GM21528 (cell line): ENCODE data around the gene NOL11.
"Not testable (repeated sequence)": the region's sequence is repeated elsewhere in the genome, so short reads cannot be mapped to it uniquely, and the experiment has no call there.

Experiments used
- ATAC-seq: cut with Tn5 transposase; IDR thresholded peaks from one replicate; pipeline ENCODE4 v1.9.1; 2021; ENCODE audit warnings: mild to moderate bottlenecking, moderate library complexity; ENCODE audit not compliant: unreplicated experiment, low FRiP score

The NOL11 gene

GRCh38 chr17:67717624-67718324, at the start of gene NOL11:
Gene NOL11, plus strand, starts transcription at chr17:67717936. Its CDS starts 12 bp downstream, at chr17:67717948.
- peak; percentile 96 for ATAC-seq

- no peak for ATAC-seq
These were observed 46.2 kb upstream of the NOL11 start for GRCh38 chr17:67671493-67671892.

- no peak for ATAC-seq
These were observed 45.0 kb upstream of the NOL11 start for GRCh38 chr17:67672592-67673335.

- ATAC-seq: no peak
These were observed 42.3 kb upstream of the NOL11 start for GRCh38 chr17:67675481-67675880.

- ATAC-seq: no peak
These were observed 41.4 kb upstream of the NOL11 start for GRCh38 chr17:67676305-67676704.

- no peak for ATAC-seq
These were observed 39.3 kb upstream of the NOL11 start for GRCh38 chr17:67678414-67678813.

- ATAC-seq: no peak
These were observed 38.5 kb upstream of the NOL11 start for GRCh38 chr17:67679225-67679624.

GRCh38 chr17:67679721-67680120, 38.0 kb upstream of the NOL11 start:
- no peak for ATAC-seq

GRCh38 chr17:67680445-67681224, 37.1 kb upstream of the NOL11 start:
- no peak for ATAC-seq

GRCh38 chr17:67682196-67682595, 35.5 kb upstream of the NOL11 start:
- no peak for ATAC-seq

GRCh38 chr17:67685351-67685750, 32.4 kb upstream of the NOL11 start:
- ATAC-seq: no peak

GRCh38 chr17:67686241-67686640, 31.5 kb upstream of the NOL11 start:
- ATAC-seq: no peak

- ATAC-seq: no peak
These were observed 30.2 kb upstream of the NOL11 start for GRCh38 chr17:67687511-67687910.

GRCh38 chr17:67689534-67690177, 28.1 kb upstream of the NOL11 start:
- no peak for ATAC-seq

GRCh38 chr17:67693811-67694210, 23.9 kb upstream of the NOL11 start:
- ATAC-seq: no peak

- ATAC-seq: no peak
These were observed 21.4 kb upstream of the NOL11 start for GRCh38 chr17:67696347-67696746.

GRCh38 chr17:67696853-67697498, 20.8 kb upstream of the NOL11 start:
- no peak for ATAC-seq

- no peak for ATAC-seq
These were observed 17.6 kb upstream of the NOL11 start for GRCh38 chr17:67700037-67700724.

GRCh38 chr17:67700725-67701119, 17.0 kb upstream of the NOL11 start:
- no peak for ATAC-seq

GRCh38 chr17:67702861-67703260, 14.9 kb upstream of the NOL11 start:
- ATAC-seq: not testable (repeated sequence)
